ENCODE results near the gene MAST3.

- TF ChIP-seq CTCF (IDR thresholded peaks at IDR 0.05 in 2 of 3, conservative IDR thresholded peaks at IDR 0.05 in 1 of 3; ENCODE audit: borderline replicate concordance in 1 of 3, insufficient read depth in 1 of 3, low read depth in 2 of 3, low read length in 2 of 3) (no peak), CEBPB (IDR thresholded peaks at IDR 0.05; ENCODE audit: low read depth) (no peak), MAX (IDR thresholded peaks at IDR 0.05) (no peak), REST (IDR thresholded peaks at IDR 0.05; ENCODE audit: low read depth) (no peak), YY1 (IDR thresholded peaks at IDR 0.05; ENCODE audit: extremely low read depth, insufficient replicate concordance, low read depth, low read length) (no peak), POLR2A (IDR thresholded peaks at IDR 0.05; ENCODE audit: borderline replicate concordance, extremely low read depth, insufficient read depth, insufficient read length) (no peak)
Measured at GRCh38 chr19:18130523-18131242, 33.1 kb downstream of the MAST3 start.

All from HCT116 (cell line).